Gastrocnemius medialis (tissue), 4 donors: ENCODE measurements around the gene AMN1.

Experiments
- POLR2A ChIP-seq, 2 donors: fragments of 450-650 bp; IDR thresholded peaks; one replicate each; pipeline ENCODE4 v1.6.1; 2017; ENCODE audit warnings: antibody characterized with exemption in 2 of 2, mild to moderate bottlenecking in 2 of 2, moderate library complexity in 2 of 2
- TF ChIP-seq, protein P1 (sequence below), 5 experiments: fragments of 450-650 bp in 3 of 5; fragments of 200-600 bp in 2 of 5; sonication (generic) in 2 of 5; IDR thresholded peaks in 4 of 5; conservative IDR thresholded peaks in 1 of 5; 1 replicate in 4 of 5; 2 replicates in 1 of 5; pipeline ENCODE4 v1.5.1; 2016 to 2019; ENCODE audit warnings: antibody characterized with exemption in 5 of 5, mild to moderate bottlenecking in 3 of 5, moderate library complexity in 3 of 5

DNA sequence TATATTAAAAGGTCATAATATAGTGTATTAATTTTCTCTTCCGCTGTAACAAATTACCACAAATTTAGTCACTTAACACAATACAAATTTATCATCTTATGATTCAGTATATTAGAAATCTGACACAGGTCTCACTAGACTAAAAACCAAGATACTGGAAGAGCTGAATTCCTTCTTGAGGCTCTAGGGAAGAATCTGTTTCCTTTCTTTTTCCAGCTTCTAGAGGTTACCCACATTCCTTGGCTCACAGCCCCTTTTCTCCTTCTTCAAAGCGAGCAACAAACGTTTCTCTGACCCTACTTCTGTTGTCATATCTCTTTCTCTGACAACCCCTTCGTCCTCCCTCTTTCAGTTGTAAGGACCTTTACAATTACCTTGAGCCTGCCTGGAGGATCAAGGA, 43.4 kb upstream of the AMN1 start:
- TF ChIP-seq, protein P1, sequence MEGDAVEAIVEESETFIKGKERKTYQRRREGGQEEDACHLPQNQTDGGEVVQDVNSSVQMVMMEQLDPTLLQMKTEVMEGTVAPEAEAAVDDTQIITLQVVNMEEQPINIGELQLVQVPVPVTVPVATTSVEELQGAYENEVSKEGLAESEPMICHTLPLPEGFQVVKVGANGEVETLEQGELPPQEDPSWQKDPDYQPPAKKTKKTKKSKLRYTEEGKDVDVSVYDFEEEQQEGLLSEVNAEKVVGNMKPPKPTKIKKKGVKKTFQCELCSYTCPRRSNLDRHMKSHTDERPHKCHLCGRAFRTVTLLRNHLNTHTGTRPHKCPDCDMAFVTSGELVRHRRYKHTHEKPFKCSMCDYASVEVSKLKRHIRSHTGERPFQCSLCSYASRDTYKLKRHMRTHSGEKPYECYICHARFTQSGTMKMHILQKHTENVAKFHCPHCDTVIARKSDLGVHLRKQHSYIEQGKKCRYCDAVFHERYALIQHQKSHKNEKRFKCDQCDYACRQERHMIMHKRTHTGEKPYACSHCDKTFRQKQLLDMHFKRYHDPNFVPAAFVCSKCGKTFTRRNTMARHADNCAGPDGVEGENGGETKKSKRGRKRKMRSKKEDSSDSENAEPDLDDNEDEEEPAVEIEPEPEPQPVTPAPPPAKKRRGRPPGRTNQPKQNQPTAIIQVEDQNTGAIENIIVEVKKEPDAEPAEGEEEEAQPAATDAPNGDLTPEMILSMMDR (IDR thresholded peaks at IDR 0.05 in 4 of 5, conservative IDR thresholded peaks at IDR 0.05 in 1 of 5), result no peak
- no peak for TF ChIP-seq POLR2A (IDR thresholded peaks at IDR 0.05)
